AG08396 (cell line): ENCODE measurements around the gene ZNF609.
A peak's percentile ranks its signal among the peaks of the same experiment; 100 is the strongest.

ENCODE experiments used
- DNase-seq: peaks from one replicate; pipeline ENCODE4 v3.0.0; 2012; ENCODE audit warnings: low spot score, mixed read lengths

Gene ZNF609

GRCh38 chr15:64651601-64652191 is 191.3 kb downstream of the ZNF609 start:
- DNase-seq, result no peak

- DNase-seq, result no peak
These were observed 193.4 kb downstream of the ZNF609 start for GRCh38 chr15:64653757-64654156.

- DNase-seq, result no peak
These were observed 196.1 kb downstream of the ZNF609 start for GRCh38 chr15:64656508-64656907.

- no peak for DNase-seq
These were observed 204.8 kb downstream of the ZNF609 start for GRCh38 chr15:64665179-64665578.

- peak; percentile 38 for DNase-seq
These were observed 207.4 kb downstream of the ZNF609 start for GRCh38 chr15:64667736-64668161.

- no peak for DNase-seq
These were observed 213.5 kb downstream of the ZNF609 start for GRCh38 chr15:64673866-64674265.

GRCh38 chr15:64678126-64678819 is 217.9 kb downstream of the ZNF609 start:
- DNase-seq, result no peak

- DNase-seq, result no peak
These were observed 219.7 kb downstream of the ZNF609 start for GRCh38 chr15:64680097-64680496.

GRCh38 chr15:64681424-64682024 is 221.1 kb downstream of the ZNF609 start:
- peak; percentile 79 for DNase-seq

GRCh38 chr15:64682255-64682654 is 221.9 kb downstream of the ZNF609 start:
- no peak for DNase-seq

GRCh38 chr15:64683378-64683777 is 223.0 kb downstream of the ZNF609 start:
- no peak for DNase-seq

- DNase-seq, result no peak
These were observed 225.0 kb downstream of the ZNF609 start for GRCh38 chr15:64685230-64685888.

- peak; percentile 47 for DNase-seq
These were observed 225.9 kb downstream of the ZNF609 start for GRCh38 chr15:64686130-64686735.

- no peak for DNase-seq
These were observed 226.8 kb downstream of the ZNF609 start for GRCh38 chr15:64687172-64687571.

- DNase-seq, result no peak
These were observed 227.3 kb downstream of the ZNF609 start for GRCh38 chr15:64687688-64688087.

GRCh38 chr15:64688770-64689169 is 228.4 kb downstream of the ZNF609 start:
- DNase-seq, result no peak

- no peak for DNase-seq
These were observed 229.6 kb downstream of the ZNF609 start for GRCh38 chr15:64690008-64690407.

GRCh38 chr15:64690578-64691296 is 230.4 kb downstream of the ZNF609 start:
- DNase-seq, result no peak

- DNase-seq, result no peak
These were observed 231.7 kb downstream of the ZNF609 start for GRCh38 chr15:64691896-64692565.

- peak; percentile 85 for DNase-seq
These were observed 232.8 kb downstream of the ZNF609 start for GRCh38 chr15:64693134-64693533.

- DNase-seq, result no peak
These were observed 234.4 kb downstream of the ZNF609 start for GRCh38 chr15:64694816-64695215.
